Calu3 (cell line): Measurements from ENCODE around the gene CACNG4. TPM values are rescaled to one million over a fixed set of nuclear protein-coding genes. Genes with fewer than 3 reads are reported as not detected.

ENCODE experiments used
- BruUV-seq: library from RNA; stranded (reverse); fragments of 400-500 nt; replicated peaks from 2 replicates; lab custom pipeline; 2021; lab: Mats Ljungman, UMichigan
- CTCF ChIA-PET: fragments of 300-600 bp; sonication (Branson Sonifier 250); formaldehyde crosslinking; loops from one replicate; lab custom pipeline; 2022; ENCODE audit warnings: antibody characterized with exemption; lab: Charles Lee
- DNase-seq: peaks from one replicate; pipeline ENCODE4 v3.0.0; 2022
- H3K27ac Mint-ChIP-seq: one replicate; pipeline ENCODE4 v1.8.0; 2022; ENCODE audit warnings: mixed read lengths; ENCODE audit not compliant: unreplicated experiment
- H3K27me3 Mint-ChIP-seq: one replicate; pipeline ENCODE4 v1.8.0; 2022; ENCODE audit warnings: mixed read lengths; ENCODE audit not compliant: unreplicated experiment
- H3K36me3 Mint-ChIP-seq: one replicate; pipeline ENCODE4 v1.8.0; 2022; ENCODE audit warnings: mild to moderate bottlenecking, moderate library complexity, mixed read lengths; ENCODE audit not compliant: insufficient read depth, unreplicated experiment
- H3K4me1 Mint-ChIP-seq: one replicate; pipeline ENCODE4 v1.8.0; 2022; ENCODE audit warnings: mild to moderate bottlenecking, low read depth, mixed read lengths; ENCODE audit not compliant: unreplicated experiment
- H3K4me3 Mint-ChIP-seq: one replicate; pipeline ENCODE4 v1.8.0; 2022; ENCODE audit warnings: mild to moderate bottlenecking, low read depth, moderate library complexity, mixed read lengths; ENCODE audit not compliant: unreplicated experiment
- H3K9me3 Mint-ChIP-seq: one replicate; pipeline ENCODE4 v1.8.0; 2022; ENCODE audit warnings: low read depth, mixed read lengths; ENCODE audit not compliant: unreplicated experiment
- CTCF ChIP-seq: fragments of 200-600 bp; IDR thresholded peaks from one replicate; pipeline ENCODE4 v1.8.0; 2022; ENCODE audit warnings: antibody characterized with exemption; ENCODE audit not compliant: unreplicated experiment
- intact Hi-C: fragments of 100-400 bp; cut with micrococcal nuclease; formaldehyde crosslinking; loops from one replicate; pipeline ENCODE4 v1.10.0; 2022; ENCODE audit not compliant: unreplicated experiment
- total RNA-seq: library from RNA; stranded (reverse); gene quantifications from 2 replicates; pipeline ENCODE4 v1.2.3, GENCODE V29; 2022

CACNG4 gene
- total RNA-seq, 1 experiment from 2014 or later, result 3.8 TPM

- CTCF ChIA-PET, result interaction anchor here (0.8 kb wide), 1 partner anchor 167 kb away, joined by 7 read pairs; no protein-coding TSS in a partner anchor
- no peaks in the 10 kb centered on the region for H3K4me1 Mint-ChIP-seq
- peaks cover 18% of the 10 kb centered on the region for H3K36me3 Mint-ChIP-seq
- H3K4me3 Mint-ChIP-seq, result no peak overlapping the region
- DNase-seq, result no peak
- H3K27ac Mint-ChIP-seq, result no peak overlapping the region
- no peaks in the 10 kb centered on the region for H3K9me3 Mint-ChIP-seq
- intact Hi-C loops, result loop anchor here (1.0 kb wide), 1 partner anchor 167 kb away; no protein-coding TSS in a partner anchor
- TF ChIP-seq CTCF, result no peak
- BruUV-seq, result no TSS peak
- no peaks in the 10 kb centered on the region for H3K27me3 Mint-ChIP-seq
These were observed 117.6 kb downstream of the CACNG4 start for GRCh38 chr17:67082107-67082506.

Other genes with a start within 250 kb of the CACNG4 start
- gene CACNG5, start 129.6 kb upstream of the CACNG4 start, total RNA-seq, result not detected in 2 replicates
- gene CACNG1, start 79.8 kb downstream of the CACNG4 start, total RNA-seq, result not detected in 2 replicates